Neural cell (in vitro differentiated cells): Measurements from ENCODE around the gene TMEM19.
"Not testable (repeated sequence)": the region's sequence is repeated elsewhere in the genome, so short reads cannot be mapped to it uniquely, and the experiment has no call there.

Experiments
- POLR2AphosphoS5 ChIP-seq: IDR thresholded peaks from 2 replicates; pipeline ENCODE4 v1.6.1; 2012
- SMC3 ChIP-seq: fragments of 450-650 bp; conservative IDR thresholded peaks from 2 replicates; pipeline ENCODE4 v1.6.1; 2014; ENCODE audit warnings: antibody characterized with exemption, mild to moderate bottlenecking, moderate library complexity; ENCODE audit not compliant: poor library complexity
- TF ChIP-seq, protein P1 (sequence below): fragments of 450-650 bp; IDR thresholded peaks from 2 replicates; pipeline ENCODE4 v1.5.1; 2014; ENCODE audit warnings: antibody characterized with exemption, mild to moderate bottlenecking, moderate library complexity; ENCODE audit not compliant: poor library complexity, severe bottlenecking
- TF ChIP-seq, protein P2 (sequence below): IDR thresholded peaks from 2 replicates; pipeline ENCODE4 v1.6.1; 2012; ENCODE audit warnings: borderline replicate concordance

DNA sequence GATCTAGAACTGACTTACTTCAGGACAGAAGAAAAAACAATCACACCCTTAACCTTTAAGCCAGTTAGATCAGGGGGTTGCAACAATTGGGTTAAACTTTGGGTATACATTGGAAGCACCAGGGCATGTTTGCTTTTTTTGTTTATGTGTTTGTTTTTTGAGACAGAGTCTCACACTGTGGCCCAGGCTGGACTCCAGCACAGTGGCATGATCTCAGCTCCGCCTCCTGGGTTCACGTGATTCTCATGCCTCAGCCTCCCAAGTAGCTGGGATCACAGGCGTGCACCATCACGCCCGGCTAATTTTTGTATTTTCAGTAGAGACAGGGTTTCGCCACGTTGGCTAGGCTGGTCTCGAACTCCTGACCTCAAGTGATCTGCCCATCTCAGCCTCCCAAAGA is 16.3 kb downstream of the TMEM19 start:
- TF ChIP-seq, protein P1, sequence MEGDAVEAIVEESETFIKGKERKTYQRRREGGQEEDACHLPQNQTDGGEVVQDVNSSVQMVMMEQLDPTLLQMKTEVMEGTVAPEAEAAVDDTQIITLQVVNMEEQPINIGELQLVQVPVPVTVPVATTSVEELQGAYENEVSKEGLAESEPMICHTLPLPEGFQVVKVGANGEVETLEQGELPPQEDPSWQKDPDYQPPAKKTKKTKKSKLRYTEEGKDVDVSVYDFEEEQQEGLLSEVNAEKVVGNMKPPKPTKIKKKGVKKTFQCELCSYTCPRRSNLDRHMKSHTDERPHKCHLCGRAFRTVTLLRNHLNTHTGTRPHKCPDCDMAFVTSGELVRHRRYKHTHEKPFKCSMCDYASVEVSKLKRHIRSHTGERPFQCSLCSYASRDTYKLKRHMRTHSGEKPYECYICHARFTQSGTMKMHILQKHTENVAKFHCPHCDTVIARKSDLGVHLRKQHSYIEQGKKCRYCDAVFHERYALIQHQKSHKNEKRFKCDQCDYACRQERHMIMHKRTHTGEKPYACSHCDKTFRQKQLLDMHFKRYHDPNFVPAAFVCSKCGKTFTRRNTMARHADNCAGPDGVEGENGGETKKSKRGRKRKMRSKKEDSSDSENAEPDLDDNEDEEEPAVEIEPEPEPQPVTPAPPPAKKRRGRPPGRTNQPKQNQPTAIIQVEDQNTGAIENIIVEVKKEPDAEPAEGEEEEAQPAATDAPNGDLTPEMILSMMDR, result not testable (repeated sequence)
- TF ChIP-seq, protein P2, sequence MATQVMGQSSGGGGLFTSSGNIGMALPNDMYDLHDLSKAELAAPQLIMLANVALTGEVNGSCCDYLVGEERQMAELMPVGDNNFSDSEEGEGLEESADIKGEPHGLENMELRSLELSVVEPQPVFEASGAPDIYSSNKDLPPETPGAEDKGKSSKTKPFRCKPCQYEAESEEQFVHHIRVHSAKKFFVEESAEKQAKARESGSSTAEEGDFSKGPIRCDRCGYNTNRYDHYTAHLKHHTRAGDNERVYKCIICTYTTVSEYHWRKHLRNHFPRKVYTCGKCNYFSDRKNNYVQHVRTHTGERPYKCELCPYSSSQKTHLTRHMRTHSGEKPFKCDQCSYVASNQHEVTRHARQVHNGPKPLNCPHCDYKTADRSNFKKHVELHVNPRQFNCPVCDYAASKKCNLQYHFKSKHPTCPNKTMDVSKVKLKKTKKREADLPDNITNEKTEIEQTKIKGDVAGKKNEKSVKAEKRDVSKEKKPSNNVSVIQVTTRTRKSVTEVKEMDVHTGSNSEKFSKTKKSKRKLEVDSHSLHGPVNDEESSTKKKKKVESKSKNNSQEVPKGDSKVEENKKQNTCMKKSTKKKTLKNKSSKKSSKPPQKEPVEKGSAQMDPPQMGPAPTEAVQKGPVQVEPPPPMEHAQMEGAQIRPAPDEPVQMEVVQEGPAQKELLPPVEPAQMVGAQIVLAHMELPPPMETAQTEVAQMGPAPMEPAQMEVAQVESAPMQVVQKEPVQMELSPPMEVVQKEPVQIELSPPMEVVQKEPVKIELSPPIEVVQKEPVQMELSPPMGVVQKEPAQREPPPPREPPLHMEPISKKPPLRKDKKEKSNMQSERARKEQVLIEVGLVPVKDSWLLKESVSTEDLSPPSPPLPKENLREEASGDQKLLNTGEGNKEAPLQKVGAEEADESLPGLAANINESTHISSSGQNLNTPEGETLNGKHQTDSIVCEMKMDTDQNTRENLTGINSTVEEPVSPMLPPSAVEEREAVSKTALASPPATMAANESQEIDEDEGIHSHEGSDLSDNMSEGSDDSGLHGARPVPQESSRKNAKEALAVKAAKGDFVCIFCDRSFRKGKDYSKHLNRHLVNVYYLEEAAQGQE, result not testable (repeated sequence)
- TF ChIP-seq POLR2AphosphoS5, SMC3: not testable (repeated sequence)
